Nephron progenitor cell (in vitro differentiated cells): ENCODE measurements around the gene LAMA2.

ENCODE experiments used
- DNase-seq: peaks from one replicate; pipeline ENCODE4 v3.0.0; 2021
- H3K27ac Mint-ChIP-seq: 2 replicates; pipeline ENCODE4 v1.8.0; 2021; ENCODE audit warnings: mild to moderate bottlenecking, moderate library complexity, mixed read lengths
- H3K27me3 Mint-ChIP-seq: 2 replicates; pipeline ENCODE4 v1.8.0; 2021; ENCODE audit warnings: mild to moderate bottlenecking, low read depth, mixed read lengths; ENCODE audit not compliant: poor library complexity
- H3K36me3 Mint-ChIP-seq: 2 replicates; pipeline ENCODE4 v1.8.0; 2021; ENCODE audit warnings: low read depth, mixed read lengths
- H3K4me1 Mint-ChIP-seq: 2 replicates; pipeline ENCODE4 v1.8.0; 2021; ENCODE audit warnings: mixed read lengths
- H3K4me3 Mint-ChIP-seq: 2 replicates; pipeline ENCODE4 v1.8.0; 2021; ENCODE audit warnings: mild to moderate bottlenecking, moderate library complexity, mixed read lengths
- H3K9me3 Mint-ChIP-seq: 2 replicates; pipeline ENCODE4 v1.8.0; 2021; ENCODE audit warnings: mild to moderate bottlenecking, moderate library complexity, mixed read lengths
- CTCF ChIP-seq: fragments of 200-600 bp; sonication (generic); IDR thresholded peaks from 2 replicates; pipeline ENCODE4 v1.5.0; 2021; ENCODE audit warnings: antibody characterized with exemption

The LAMA2 gene

GRCh38 chr6:129195643-129196042 lies 312.7 kb downstream of the LAMA2 start:
- Mint-ChIP-seq H3K27me3 (no peaks in the 10 kb centered on the region), H3K27ac (no peak overlapping the region), H3K9me3 (no peaks in the 10 kb centered on the region)

GRCh38 chr6:129197154-129197553 lies 314.2 kb downstream of the LAMA2 start:
- no peak overlapping the region for H3K27ac Mint-ChIP-seq

More at GRCh38 chr6:129195643-129196042, 312.7 kb downstream of the LAMA2 start:
- Mint-ChIP-seq H3K4me3 (no peak overlapping the region), H3K4me1 (peaks cover 7% of the 10 kb centered on the region), H3K36me3 (no peaks in the 10 kb centered on the region)
- TF ChIP-seq CTCF, result no peak
- DNase-seq, result no peak

GRCh38 chr6:129200151-129200550 lies 317.2 kb downstream of the LAMA2 start:
- no peak overlapping the region for H3K27ac Mint-ChIP-seq
- no peak for DNase-seq
- no peaks in the 10 kb centered on the region for H3K27me3 Mint-ChIP-seq
- H3K9me3 Mint-ChIP-seq, result no peaks in the 10 kb centered on the region
- no peak for TF ChIP-seq CTCF
- H3K4me3 Mint-ChIP-seq, result no peak overlapping the region
- peaks cover 11% of the 10 kb centered on the region for H3K4me1 Mint-ChIP-seq
- H3K36me3 Mint-ChIP-seq, result no peaks in the 10 kb centered on the region

More at GRCh38 chr6:129197154-129197553, 314.2 kb downstream of the LAMA2 start:
- Mint-ChIP-seq H3K4me3 (no peak overlapping the region), H3K36me3 (no peaks in the 10 kb centered on the region), H3K4me1 (peaks cover 13% of the 10 kb centered on the region), H3K9me3 (no peaks in the 10 kb centered on the region), H3K27me3 (no peaks in the 10 kb centered on the region)
- no peak for TF ChIP-seq CTCF
- DNase-seq, result no peak

GRCh38 chr6:129203190-129203900 lies 320.4 kb downstream of the LAMA2 start:
- peaks cover 6% of the 10 kb centered on the region for H3K4me1 Mint-ChIP-seq
- no peaks in the 10 kb centered on the region for H3K27me3 Mint-ChIP-seq
- no peaks in the 10 kb centered on the region for H3K36me3 Mint-ChIP-seq
- no peak overlapping the region for H3K4me3 Mint-ChIP-seq
- H3K27ac Mint-ChIP-seq, result no peak overlapping the region
- no peaks in the 10 kb centered on the region for H3K9me3 Mint-ChIP-seq
- no peak for DNase-seq
- no peak for TF ChIP-seq CTCF

GRCh38 chr6:129206821-129207220 lies 323.9 kb downstream of the LAMA2 start:
- Mint-ChIP-seq H3K4me3 (no peak overlapping the region), H3K4me1 (no peaks in the 10 kb centered on the region), H3K36me3 (no peaks in the 10 kb centered on the region), H3K9me3 (no peaks in the 10 kb centered on the region), H3K27me3 (peaks cover 2% of the 10 kb centered on the region), H3K27ac (no peak overlapping the region)
- no peak for DNase-seq
- TF ChIP-seq CTCF, result no peak

- H3K9me3 Mint-ChIP-seq, result no peaks in the 10 kb centered on the region
- no peaks in the 10 kb centered on the region for H3K36me3 Mint-ChIP-seq
- no peak for DNase-seq
- H3K27ac Mint-ChIP-seq, result no peak overlapping the region
- H3K4me3 Mint-ChIP-seq, result no peak overlapping the region
- no peak for TF ChIP-seq CTCF
- peaks cover 2% of the 10 kb centered on the region for H3K27me3 Mint-ChIP-seq
- H3K4me1 Mint-ChIP-seq, result no peaks in the 10 kb centered on the region
Observed at GRCh38 chr6:129207832-129208231, 324.9 kb downstream of the LAMA2 start.
